Measurements from ENCODE around the gene PLEKHN1. TPM values are rescaled to one million over a fixed set of nuclear protein-coding genes. Genes with fewer than 3 reads are reported as not detected.
A peak's percentile ranks its signal among the peaks of the same experiment; 100 is the strongest.
"Not testable (repeated sequence)": the region's sequence is repeated elsewhere in the genome, so short reads cannot be mapped to it uniquely, and the experiment has no call there.

PLEKHN1 gene
- total RNA-seq, 2 experiments from 2014 or later = not detected

DNA sequence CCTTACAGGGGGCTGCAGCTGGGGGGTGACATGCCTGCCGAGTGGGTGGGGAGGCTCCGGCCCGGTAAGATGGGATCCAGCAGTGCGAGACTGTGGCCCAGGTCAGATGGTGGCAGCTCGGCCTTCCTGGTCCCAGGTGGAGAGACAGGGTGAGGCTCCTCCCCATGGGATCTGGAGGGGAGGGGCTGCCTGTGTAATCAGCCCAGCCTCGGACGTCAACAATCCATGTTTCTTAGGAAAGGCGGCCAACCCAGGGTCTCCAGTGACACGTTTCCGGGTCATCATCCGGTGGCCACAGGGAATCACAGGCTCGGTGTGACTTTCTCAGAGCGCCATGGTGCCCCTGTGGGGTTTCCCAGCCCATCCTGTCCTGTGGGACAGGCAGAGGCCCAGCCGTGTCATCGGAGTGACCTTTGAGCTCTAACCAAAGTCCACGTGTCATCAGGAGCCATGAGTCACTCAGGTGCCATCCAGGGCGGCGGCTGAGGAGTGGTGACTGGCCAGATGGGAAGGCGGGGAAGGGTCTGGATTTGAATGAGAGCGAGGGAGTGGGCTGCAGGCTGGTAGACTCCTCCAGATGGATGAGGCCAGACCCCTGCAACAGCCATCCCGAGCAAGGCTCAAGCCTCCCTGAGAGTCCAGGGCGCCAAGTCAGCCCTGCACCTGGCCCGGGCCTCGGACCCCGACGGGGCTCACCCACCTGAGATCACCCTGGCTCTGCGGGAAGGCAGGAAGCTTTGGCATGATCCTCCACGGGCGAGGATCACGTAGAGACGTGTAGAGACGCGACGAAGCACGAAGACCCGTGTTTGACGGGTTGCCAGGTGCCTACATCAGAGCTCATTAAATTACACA is 40.2 kb downstream of the PLEKHN1 start:
- TF ChIP-seq, protein P1, sequence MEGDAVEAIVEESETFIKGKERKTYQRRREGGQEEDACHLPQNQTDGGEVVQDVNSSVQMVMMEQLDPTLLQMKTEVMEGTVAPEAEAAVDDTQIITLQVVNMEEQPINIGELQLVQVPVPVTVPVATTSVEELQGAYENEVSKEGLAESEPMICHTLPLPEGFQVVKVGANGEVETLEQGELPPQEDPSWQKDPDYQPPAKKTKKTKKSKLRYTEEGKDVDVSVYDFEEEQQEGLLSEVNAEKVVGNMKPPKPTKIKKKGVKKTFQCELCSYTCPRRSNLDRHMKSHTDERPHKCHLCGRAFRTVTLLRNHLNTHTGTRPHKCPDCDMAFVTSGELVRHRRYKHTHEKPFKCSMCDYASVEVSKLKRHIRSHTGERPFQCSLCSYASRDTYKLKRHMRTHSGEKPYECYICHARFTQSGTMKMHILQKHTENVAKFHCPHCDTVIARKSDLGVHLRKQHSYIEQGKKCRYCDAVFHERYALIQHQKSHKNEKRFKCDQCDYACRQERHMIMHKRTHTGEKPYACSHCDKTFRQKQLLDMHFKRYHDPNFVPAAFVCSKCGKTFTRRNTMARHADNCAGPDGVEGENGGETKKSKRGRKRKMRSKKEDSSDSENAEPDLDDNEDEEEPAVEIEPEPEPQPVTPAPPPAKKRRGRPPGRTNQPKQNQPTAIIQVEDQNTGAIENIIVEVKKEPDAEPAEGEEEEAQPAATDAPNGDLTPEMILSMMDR (conservative IDR thresholded peaks at IDR 0.05; ENCODE audit: low read length) = no peak
- TF ChIP-seq EZH2phosphoT487 (IDR thresholded peaks at IDR 0.05; ENCODE audit: borderline replicate concordance, low read depth, low read length) = no peak

DNA sequence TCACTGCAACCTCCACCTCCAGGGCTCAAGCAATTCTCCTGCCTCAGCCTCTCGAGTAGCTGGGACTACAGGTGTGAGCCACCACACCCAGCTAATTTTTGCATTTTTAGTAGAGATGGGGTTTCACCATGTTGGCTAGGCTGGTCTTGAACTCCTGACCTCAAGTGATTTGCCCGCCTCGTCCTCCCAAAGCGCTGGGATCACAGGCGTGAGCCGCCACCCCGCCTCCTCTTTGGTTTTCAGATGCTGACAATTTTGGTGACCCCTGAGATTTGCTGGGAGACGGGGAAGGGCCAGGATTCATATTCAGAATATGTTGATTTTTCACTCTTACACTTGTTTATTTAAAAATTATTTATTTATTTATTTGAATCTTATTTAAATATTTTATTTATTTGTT is 43.8 kb downstream of the PLEKHN1 start:
- CTCF ChIA-PET (ENCODE audit: unreplicated experiment); H4K20me1 ChIP-seq (ENCODE audit: insufficient read depth, low read length); intact Hi-C loops (cut with micrococcal nuclease; ENCODE audit: unreplicated experiment); H2AFZ ChIP-seq (ENCODE audit: low read length); H3K9me2 ChIP-seq (ENCODE audit: insufficient read depth, low read length); H3K9me3 ChIP-seq (ENCODE audit: low read length); H3K27ac ChIP-seq (ENCODE audit: low read depth, low read length, poor library complexity, severe bottlenecking); BruUV-seq (replicated peaks); H3K36me3 ChIP-seq (ENCODE audit: insufficient read depth, low read length); POLR2A ChIA-PET; H3K4me2 ChIP-seq (ENCODE audit: low read length); DNase-seq (ENCODE audit: low spot score); H3K79me2 ChIP-seq (ENCODE audit: insufficient read depth, low read depth, low read length); H3K4me3 ChIP-seq (ENCODE audit: low read depth, low read length, poor library complexity, severe bottlenecking): not testable (repeated sequence)
- H3K4me1 ChIP-seq (ENCODE audit: insufficient read depth, low read length, poor library complexity, severe bottlenecking) = peaks cover 18% of the 10 kb centered on the region

More for the DNA sequence above, 40.2 kb downstream of the PLEKHN1 start:
- DNase-seq (ENCODE audit: low spot score) = no peak
- BruUV-seq (replicated peaks) = no TSS peak
- intact Hi-C loops (cut with micrococcal nuclease; ENCODE audit: unreplicated experiment) = no loop called here
- Histone ChIP-seq H3K27ac (ENCODE audit: low read depth, low read length, poor library complexity, severe bottlenecking) (no peak overlapping the region), H3K79me2 (ENCODE audit: insufficient read depth, low read depth, low read length) (no peaks in the 10 kb centered on the region), H3K4me1 (ENCODE audit: insufficient read depth, low read length, poor library complexity, severe bottlenecking) (no peaks in the 10 kb centered on the region), H3K4me2 (ENCODE audit: low read length) (no peak overlapping the region), H2AFZ (ENCODE audit: low read length) (no peak overlapping the region), H3K4me3 (ENCODE audit: low read depth, low read length, poor library complexity, severe bottlenecking) (no peak overlapping the region), H3K9me3 (ENCODE audit: low read length) (0 out of 2 replicates have a peak, but pooled peaks cover 2% of the 10 kb centered on the region), H4K20me1 (ENCODE audit: insufficient read depth, low read length) (no peaks in the 10 kb centered on the region), H3K9me2 (ENCODE audit: insufficient read depth, low read length) (no peaks in the 10 kb centered on the region), H3K36me3 (ENCODE audit: insufficient read depth, low read length) (no peaks in the 10 kb centered on the region)
- ChIA-PET POLR2A (no interaction called here), CTCF (ENCODE audit: unreplicated experiment) (no interaction called here)

DNA sequence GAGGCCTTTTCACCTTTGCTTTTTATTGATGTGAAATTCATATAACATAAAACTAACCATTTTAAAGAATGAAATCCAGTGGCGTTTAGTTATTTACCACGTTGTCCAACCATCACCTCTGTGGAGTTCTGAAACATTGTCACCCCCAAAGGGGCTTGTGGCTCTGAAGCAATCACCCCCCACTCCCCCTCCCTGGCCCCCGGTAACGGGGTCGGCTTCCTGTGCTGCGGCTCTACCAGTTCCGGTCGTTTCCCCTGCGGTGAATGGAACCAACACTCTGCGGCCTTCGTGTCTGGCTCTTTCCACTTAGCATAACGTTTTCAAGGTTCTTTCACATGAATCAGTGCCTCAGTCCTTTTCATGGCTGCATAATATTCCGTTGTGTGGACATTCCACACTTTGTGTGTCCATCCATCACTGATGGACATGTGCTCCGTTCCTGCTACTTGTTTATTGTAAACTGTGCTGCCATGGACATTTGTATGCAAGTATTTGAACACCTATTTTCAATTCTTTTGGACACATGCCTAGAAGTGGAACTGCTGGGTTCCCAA is 45.2 kb downstream of the PLEKHN1 start:
- ChIA-PET CTCF (ENCODE audit: unreplicated experiment) (no interaction called here), POLR2A (no interaction called here)
- no peak overlapping the region for H2AFZ ChIP-seq (ENCODE audit: low read length)
- 0 out of 2 replicates have a peak, but pooled peaks cover 3% of the 10 kb centered on the region for H3K9me3 ChIP-seq (ENCODE audit: low read length)
- H3K36me3 ChIP-seq (ENCODE audit: insufficient read depth, low read length) = no peaks in the 10 kb centered on the region
- no peaks in the 10 kb centered on the region for H3K79me2 ChIP-seq (ENCODE audit: insufficient read depth, low read depth, low read length)
- no TSS peak for BruUV-seq (replicated peaks)
- no peak overlapping the region for H3K27ac ChIP-seq (ENCODE audit: low read depth, low read length, poor library complexity, severe bottlenecking)
- intact Hi-C loops (cut with micrococcal nuclease; ENCODE audit: unreplicated experiment) = no loop called here
- H3K9me2 ChIP-seq (ENCODE audit: insufficient read depth, low read length) = no peaks in the 10 kb centered on the region
- no peaks in the 10 kb centered on the region for H4K20me1 ChIP-seq (ENCODE audit: insufficient read depth, low read length)
- peaks cover 22% of the 10 kb centered on the region for H3K4me1 ChIP-seq (ENCODE audit: insufficient read depth, low read length, poor library complexity, severe bottlenecking)
- no peak overlapping the region for H3K4me3 ChIP-seq (ENCODE audit: low read depth, low read length, poor library complexity, severe bottlenecking)
- TF ChIP-seq, protein P1 (conservative IDR thresholded peaks at IDR 0.05; ENCODE audit: low read length) = no peak
- no peak for TF ChIP-seq EZH2phosphoT487 (IDR thresholded peaks at IDR 0.05; ENCODE audit: borderline replicate concordance, low read depth, low read length)
- H3K4me2 ChIP-seq (ENCODE audit: low read length) = no peak overlapping the region
- no peak for DNase-seq (ENCODE audit: low spot score)

DNA sequence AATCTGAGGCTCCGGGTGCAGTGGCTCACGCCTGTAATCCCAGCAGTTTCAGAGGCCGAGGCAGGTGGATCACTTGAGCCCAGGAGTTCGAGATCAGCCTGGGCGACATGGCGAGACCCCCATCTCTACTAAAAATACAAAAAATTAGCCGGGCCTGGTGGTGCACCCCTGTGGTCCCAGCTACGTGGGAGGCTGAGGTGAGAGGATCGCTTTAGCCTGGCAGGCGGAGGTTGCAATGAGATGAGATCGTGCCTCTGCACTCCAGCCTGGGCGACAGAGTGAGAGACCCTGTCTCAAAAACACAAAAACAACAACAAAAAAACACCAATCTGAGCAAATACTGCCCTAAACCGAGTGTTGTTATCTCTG is 46.4 kb downstream of the PLEKHN1 start:
- H3K79me2 ChIP-seq (ENCODE audit: insufficient read depth, low read depth, low read length); H3K9me3 ChIP-seq (ENCODE audit: low read length); H4K20me1 ChIP-seq (ENCODE audit: insufficient read depth, low read length); POLR2A ChIA-PET; intact Hi-C loops (cut with micrococcal nuclease; ENCODE audit: unreplicated experiment); H3K36me3 ChIP-seq (ENCODE audit: insufficient read depth, low read length); DNase-seq (ENCODE audit: low spot score); H3K9me2 ChIP-seq (ENCODE audit: insufficient read depth, low read length): not testable (repeated sequence)
- H3K4me1 ChIP-seq (ENCODE audit: insufficient read depth, low read length, poor library complexity, severe bottlenecking) = peaks cover 22% of the 10 kb centered on the region
- H3K27ac ChIP-seq (ENCODE audit: low read depth, low read length, poor library complexity, severe bottlenecking) = peak overlapping the region; percentile 63
- peak overlapping the region; percentile 85 for H3K4me2 ChIP-seq (ENCODE audit: low read length)
- peak overlapping the region; percentile 75 for H3K4me3 ChIP-seq (ENCODE audit: low read depth, low read length, poor library complexity, severe bottlenecking)
- CTCF ChIA-PET (ENCODE audit: unreplicated experiment) = interaction anchor here (1.4 kb wide), 1 partner anchor 51 kb away, joined by 4 read pairs; no protein-coding TSS in a partner anchor
- H2AFZ ChIP-seq (ENCODE audit: low read length) = peak overlapping the region; percentile 98
- BruUV-seq (replicated peaks) = TSS peak; percentile 87
